HG03175 (cell line): ENCODE results near the gene OR2L13.
"Not testable (repeated sequence)": the region's sequence is repeated elsewhere in the genome, so short reads cannot be mapped to it uniquely, and the experiment has no call there.

Source experiments
- ATAC-seq: cut with Tn5 transposase; IDR thresholded peaks from one replicate; pipeline ENCODE4 v1.9.1; 2021; ENCODE audit warnings: mild to moderate bottlenecking, moderate library complexity; ENCODE audit not compliant: unreplicated experiment

OR2L13 gene, protein sequence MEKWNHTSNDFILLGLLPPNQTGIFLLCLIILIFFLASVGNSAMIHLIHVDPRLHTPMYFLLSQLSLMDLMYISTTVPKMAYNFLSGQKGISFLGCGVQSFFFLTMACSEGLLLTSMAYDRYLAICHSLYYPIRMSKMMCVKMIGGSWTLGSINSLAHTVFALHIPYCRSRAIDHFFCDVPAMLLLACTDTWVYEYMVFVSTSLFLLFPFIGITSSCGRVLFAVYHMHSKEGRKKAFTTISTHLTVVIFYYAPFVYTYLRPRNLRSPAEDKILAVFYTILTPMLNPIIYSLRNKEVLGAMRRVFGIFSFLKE

DNA sequence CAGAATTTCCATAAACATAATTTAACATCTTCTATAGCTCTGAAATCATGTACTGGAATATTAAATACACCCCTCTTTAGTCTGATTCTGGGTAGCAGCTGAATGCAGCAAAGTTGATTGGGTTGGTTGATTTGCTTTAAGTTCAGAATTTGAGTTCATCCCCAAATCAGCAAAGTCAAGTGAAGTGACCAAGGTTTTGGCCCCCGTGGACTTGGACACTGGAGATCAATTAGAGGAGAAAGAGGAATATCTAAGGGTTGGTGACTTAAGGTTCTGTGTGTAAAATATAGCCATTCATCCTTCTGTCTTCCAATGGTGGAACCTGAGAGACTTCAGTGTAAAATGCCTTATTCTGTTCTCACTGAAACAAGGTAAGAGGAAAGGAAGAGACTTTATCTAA is at the start of gene OR2L13:
TSS of gene OR2L13 (plus strand) at position 301 of the 400 bp plus-strand sequence. CDS start 4,192 bp downstream, outside the sequence.
- ATAC-seq: no peak

DNA sequence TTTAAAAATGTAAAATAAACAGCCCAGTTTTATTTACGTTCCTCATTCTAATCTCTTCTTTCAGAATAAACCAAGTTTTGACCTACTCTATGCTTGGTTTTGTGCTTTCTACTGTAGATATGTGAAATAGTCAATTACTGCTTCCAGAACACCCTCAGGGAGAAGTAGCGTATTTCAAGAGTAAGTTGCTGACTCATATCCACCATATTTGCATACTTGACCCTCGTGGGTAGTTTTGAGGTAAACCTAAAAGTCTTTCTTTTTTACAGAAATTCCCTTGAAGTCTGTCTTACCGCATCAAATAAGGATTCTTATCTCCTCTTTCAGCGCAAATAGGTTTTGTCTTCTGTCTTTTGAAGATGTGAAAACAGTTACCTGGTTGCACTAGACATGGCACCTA is 49.8 kb upstream of the OR2L13 start:
- ATAC-seq: no peak

DNA sequence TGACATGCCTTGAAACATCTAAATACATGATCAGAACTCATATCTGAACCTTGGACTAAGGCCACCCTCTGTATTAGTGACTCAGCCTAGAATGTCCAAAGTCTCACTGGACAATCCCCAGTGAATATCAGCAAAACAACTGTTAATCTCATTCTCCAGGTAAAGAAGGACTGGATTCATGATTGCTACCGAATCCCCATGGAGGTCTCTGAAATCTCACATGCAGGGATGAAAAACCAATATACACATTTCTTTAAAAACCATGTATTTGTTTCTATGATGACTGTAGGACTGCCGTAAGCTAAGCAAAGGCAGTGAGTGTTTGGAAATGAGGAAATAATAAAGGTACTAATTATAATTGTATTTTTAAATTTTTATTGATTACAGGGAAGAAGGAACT is 48.4 kb upstream of the OR2L13 start, which contains the start of gene OR2L3:
TSS of gene OR2L3 (plus strand) at position 301 of the 400 bp plus-strand sequence. CDS start 13,846 bp downstream, outside the sequence.
- no peak for ATAC-seq

DNA sequence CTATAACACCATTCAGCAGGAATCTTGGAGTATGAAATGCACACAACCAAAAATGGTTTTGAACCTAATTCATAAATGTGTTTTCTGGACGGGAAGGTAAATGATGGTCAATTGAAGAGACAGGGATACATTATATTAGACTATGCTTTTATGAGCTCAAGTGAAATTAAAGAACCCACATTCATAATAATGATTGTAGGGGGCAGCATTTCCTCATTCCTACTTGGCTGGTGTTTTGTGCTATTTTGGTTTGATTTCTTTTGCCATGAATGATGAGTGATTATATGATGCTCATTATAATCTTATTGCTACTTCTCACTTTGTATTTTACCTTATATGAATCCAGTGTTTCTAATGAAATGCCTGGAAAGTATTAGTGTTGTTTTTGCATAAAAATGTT is 48.0 kb upstream of the OR2L13 start:
- no peak for ATAC-seq

DNA sequence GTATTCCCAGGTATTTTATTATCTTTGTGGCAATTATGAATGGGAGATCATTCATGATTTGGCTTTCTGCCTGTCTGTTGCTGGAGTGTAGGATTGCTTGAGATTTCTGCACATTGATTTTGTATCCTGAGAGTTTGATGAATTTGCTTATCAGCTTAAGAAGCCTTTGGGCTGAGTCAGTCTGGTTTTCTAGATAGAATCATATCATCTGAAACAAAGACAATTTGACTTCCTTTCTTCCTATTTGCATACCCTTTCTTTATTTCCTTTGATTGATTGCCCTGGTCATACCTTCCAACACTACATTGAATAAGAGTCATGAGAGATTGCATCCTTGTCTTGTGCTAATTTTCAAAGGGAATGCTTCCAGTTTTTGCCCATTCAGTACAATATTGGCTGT is 40.3 kb upstream of the OR2L13 start:
- ATAC-seq: no peak

DNA sequence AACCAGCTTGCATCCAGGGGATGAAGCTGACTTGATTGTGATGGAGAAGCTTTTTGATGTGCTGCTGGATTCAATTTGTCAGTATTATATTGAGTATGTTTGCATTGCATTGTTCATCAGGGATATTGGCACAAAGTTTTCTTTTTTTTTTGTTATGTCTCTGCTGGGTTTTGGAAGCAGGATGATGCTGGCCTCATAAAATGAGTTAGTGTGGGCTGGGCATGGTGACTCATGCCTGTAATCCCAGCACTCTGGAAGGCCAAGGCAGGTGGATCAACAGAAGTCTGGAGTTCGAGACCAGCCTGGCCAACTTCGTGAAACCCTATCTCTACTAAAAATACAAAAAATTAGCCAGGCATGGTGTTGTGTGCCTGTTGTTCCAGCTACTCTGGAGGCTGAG is 39.7 kb upstream of the OR2L13 start:
- no peak for ATAC-seq

DNA sequence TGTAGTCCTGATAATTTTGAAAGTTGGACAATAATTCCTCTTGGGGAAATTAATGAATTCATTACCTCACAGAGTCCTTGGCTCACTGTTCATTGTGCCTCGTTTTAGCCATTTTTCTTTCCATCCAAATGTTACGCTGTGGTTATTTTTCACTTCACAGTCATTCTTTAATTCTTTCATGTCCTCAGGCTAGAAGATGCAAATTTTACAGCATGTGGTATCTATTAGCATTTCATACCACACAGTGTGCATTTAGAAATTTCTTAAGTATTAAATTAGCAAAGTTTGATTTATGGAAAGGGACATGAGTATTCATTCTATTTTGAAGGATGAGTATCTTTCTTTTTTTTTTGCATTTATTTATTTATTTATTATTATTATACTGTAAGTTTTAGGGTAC is 29.9 kb upstream of the OR2L13 start:
- no peak for ATAC-seq

DNA sequence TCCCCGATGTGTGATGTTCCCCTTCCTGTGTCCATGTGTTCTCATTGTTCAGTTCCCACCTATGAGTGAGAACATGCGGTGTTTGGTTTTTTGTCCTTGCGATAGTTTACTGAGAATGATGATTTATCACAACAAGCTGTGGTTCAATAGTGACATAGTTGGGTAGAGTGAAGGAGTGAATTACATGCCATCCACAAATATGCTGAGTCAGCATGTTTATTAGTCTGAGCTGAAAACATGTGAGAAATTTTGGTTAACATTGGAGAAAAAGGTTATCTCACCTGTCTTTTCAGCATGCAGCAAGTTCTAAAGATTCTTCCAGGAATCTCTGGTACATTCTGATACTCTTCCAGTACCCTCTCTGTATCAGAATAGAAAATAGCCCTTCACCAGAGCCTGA is 29.4 kb upstream of the OR2L13 start:
- ATAC-seq: no peak

DNA sequence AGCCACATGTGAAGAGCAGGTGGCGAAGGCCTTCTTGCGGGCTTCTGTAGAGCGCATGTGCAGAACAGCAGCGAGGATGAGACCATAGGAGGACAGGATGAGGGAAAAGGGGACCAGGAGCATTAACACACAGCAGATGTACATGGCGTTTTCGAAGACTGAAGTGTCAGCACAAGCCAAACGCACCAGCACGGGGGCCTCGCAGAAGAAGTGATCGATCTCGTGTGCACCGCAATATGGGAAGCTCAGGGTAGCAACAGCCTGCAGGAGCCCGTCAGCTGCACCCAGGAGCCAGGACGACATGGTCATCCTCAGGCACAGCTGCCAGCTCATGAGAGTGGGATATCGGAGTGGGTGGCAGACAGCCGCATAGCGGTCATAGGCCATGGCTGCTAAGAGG is 11.1 kb upstream of the OR2L13 start:
- not testable (repeated sequence) for ATAC-seq

DNA sequence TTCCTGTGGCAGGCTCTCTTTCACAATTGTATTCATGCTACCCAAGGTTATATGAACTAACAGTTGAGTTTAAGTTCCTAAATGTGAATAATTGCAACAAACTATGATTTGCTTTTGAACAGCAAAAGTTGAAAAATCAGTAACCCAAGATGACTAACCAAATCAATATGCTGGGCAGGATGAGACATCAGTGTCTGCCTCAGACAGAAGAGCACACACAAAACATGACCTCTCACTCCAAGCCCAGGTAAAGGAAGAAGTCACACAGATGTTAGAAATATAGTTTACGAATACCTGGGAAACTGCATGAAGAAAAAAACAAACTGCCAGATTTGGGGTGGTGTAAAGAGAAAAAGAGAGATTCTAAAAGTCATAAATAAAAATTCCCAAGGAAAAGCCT is 3.5 kb downstream of the OR2L13 start:
- ATAC-seq: no peak

DNA sequence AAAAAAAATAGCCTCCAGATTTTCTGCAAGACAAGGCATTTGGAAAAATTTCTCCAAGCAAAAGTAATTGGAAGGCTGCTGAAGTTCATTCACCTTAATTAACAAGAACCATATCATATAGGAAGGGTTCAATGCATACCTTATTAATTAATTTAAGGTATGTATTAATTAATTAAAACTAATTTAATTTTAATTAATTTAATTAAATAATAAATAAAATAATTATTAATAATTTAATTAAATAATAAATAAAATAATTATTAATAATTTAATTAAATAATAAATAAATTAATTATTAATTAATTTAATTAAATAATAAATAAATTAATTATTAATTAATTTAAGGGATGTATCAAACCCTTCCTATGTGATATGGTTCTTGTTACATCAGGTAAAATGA is 7.9 kb downstream of the OR2L13 start:
- no peak for ATAC-seq

DNA sequence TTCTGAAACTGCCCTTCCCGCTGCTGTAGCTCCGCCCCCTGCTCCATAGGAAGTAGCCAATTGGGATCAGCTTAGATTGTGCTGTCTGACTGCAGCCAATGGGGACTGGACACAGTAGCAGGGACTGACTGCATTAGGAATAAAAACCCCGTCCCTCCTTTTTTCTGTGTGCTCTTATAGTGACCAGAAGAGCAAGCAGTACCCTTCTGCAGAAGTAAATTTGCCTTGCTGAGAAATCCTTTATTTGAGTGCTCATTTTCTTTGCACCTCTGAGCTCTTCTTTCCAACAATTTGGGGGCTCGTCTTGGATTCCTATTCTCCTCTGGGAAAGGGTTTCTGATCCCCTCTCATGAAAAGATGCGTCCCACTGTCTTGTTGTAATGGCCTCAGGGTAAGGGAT is 16.2 kb downstream of the OR2L13 start:
- no peak for ATAC-seq

DNA sequence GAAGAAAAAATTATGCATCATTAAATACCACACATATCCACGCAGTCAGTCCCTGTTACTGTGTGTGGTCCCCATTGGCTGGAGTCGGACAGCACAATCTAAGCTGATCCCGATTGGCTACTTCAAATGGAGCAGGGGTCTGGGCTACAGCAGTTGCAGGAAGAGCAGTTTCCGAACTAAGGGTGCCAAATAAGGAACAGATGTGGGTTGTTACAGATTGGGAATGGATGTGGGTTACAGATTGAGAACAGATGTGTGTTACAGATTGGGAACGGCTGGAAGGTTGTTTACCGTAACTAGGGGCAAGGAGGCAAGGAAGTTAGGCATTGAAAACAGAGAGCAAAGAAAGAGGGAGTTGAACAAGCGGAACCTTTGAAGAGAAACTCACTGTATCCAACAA is 19.9 kb downstream of the OR2L13 start:
- ATAC-seq: no peak

DNA sequence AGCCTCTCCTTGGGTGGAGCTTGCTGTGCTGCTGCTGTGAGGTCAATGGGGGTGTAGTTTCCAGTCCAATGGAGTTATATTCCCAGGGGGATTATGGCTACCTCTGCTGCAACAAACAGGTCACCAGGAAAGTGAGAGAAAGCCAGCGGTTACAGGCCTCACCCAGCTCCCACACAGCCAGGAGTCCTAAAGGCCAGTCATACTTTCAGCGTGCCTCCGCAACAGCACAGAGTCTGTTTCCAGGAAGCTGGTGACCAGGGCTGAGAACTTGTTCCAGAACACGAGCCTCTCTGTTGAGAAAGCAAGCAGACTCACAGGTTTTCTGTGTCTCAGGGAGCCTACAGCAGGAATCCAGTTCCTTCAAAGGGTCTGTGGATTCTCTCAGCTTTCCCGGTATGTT is 32.7 kb downstream of the OR2L13 start:
- no peak for ATAC-seq

DNA sequence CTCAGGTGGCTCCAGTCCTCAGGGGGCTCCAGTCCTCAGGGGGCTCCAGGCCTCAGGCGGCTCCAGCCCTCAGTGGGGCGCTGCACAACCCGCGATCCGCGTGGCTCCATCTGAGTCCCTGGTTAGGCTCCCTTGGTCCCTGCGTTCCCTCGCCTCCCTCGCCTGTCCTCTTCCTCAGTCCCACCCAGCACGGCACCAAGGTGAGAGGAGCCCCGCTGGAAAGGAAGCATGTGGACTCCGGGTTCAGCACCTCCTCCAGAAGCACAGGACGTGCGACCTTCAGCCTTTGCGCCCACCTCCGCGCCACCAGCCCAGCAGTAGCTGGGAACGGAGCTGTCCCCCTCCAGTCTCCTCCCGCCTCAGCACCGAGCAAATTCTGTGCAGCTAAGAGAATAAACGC is 41.8 kb downstream of the OR2L13 start:
- no peak for ATAC-seq

DNA sequence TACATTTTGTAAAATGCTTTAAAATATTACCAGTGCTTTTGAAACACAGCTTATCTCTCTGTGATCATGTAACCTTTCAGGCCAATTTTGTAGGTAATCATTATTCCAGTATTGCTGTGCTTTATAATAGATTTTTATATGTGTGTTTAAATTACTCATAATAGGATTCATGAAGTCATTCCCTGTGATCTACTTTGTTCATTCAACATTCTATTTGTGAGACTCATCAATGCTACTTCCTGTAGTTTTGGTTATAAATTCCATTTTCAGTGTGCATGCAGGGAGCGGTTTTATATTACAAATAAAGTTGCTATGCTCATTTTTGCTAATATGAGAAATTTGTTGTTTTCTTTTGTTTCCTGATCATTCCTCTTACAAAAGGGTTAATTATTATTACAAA is 45.9 kb downstream of the OR2L13 start:
- no peak for ATAC-seq

DNA sequence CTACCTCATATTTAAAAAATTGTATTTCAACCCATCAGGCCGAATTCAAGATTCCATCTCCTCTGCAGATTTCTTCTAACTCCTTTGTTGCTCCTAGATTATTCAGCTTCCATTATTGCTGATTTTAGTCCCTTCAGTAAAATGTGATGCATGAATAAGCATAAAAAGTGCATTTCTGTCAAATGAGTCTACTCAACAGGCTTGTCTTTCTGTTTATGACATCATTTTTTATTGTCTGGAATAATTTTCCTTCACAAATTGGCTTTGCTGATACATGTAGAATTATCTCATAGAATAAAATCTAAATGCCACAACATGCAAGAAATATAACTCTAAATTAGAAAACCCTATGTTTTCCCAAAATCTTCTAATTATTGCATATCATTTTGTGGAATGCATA is 48.3 kb downstream of the OR2L13 start:
- ATAC-seq: no peak

DNA sequence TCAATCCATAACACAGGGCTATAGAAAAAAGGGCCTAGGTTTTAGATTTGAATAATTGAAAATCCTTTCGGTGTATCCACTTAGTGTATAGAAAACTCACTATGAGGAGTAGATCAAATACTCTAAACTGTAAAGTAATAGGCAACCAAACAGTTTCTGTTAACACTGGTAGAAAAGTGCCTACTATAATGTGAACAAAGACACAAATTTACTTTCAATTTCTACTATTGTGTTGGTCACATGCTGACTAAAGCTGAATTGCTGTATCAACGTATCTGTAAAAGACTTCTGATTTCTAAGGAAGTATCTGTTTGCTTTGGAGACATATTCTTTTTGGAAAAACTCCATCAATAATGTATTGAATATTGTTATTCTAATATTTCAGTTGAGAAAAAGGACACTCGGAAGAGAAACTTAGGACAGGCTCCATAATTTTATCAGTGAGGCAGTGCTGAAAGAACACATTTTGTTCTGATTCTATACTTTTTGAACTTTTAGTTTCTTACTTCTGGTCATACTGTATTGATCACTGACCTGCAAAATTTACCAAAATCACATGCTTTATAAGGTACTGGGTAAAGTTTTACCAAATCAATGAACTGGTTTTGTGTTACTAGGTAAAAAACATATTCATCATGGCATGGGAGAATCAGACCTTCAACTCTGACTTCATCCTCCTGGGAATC is 49.7 kb downstream of the OR2L13 start, which contains the start of gene OR2M5:
TSS of gene OR2M5 (plus strand) at position 636 of the 686 bp plus-strand sequence. CDS start at position 636, 0 bp downstream.
- ATAC-seq: no peak
